WERI-Rb-1 (cell line): Measurements from ENCODE around the gene NCOR1.
"Not testable (repeated sequence)": the region's sequence is repeated elsewhere in the genome, so short reads cannot be mapped to it uniquely, and the experiment has no call there.

Experiments
- DNase-seq: peaks from one replicate; pipeline ENCODE4 v3.0.0-alpha.2; 2020
- H3K27ac ChIP-seq: fragments of 250-450 bp; sonication (Bioruptor Pico); 2 replicates; pipeline ENCODE4 v1.5.1; 2020; ENCODE audit warnings: mild to moderate bottlenecking, moderate library complexity
- H3K27me3 ChIP-seq: fragments of 250-450 bp; sonication (Bioruptor Pico); 2 replicates; pipeline ENCODE4 v1.5.1; 2021; ENCODE audit warnings: mild to moderate bottlenecking, low read depth, moderate library complexity; ENCODE audit not compliant: insufficient read depth, severe bottlenecking
- H3K36me3 ChIP-seq: fragments of 250-450 bp; sonication (Bioruptor Pico); 2 replicates; pipeline ENCODE4 v1.5.1; 2020; ENCODE audit warnings: mild to moderate bottlenecking, moderate library complexity
- H3K4me3 ChIP-seq: 2 replicates; pipeline ENCODE4 v1.5.1; 2011; ENCODE audit warnings: low read depth, mild to moderate bottlenecking, control low read depth, low read length
- H3K9me3 ChIP-seq: fragments of 250-450 bp; sonication (Bioruptor Pico); 2 replicates; pipeline ENCODE4 v1.5.1; 2021; ENCODE audit warnings: mild to moderate bottlenecking, moderate library complexity; ENCODE audit not compliant: severe bottlenecking
- CTCF ChIP-seq: IDR thresholded peaks from 2 replicates; pipeline ENCODE4 v1.5.1; 2011; ENCODE audit warnings: low read depth, mild to moderate bottlenecking, control low read depth, inconsistent platforms, low read length

NCOR1 gene

GRCh38 chr17:16148596-16148995, 66.7 kb downstream of the NCOR1 start:
- Histone ChIP-seq H3K9me3 (peaks cover 2% of the 10 kb centered on the region), H3K36me3 (peaks cover 47% of the 10 kb centered on the region), H3K27me3 (no peaks in the 10 kb centered on the region), H3K27ac (no peak overlapping the region), H3K4me3 (no peak overlapping the region)
- DNase-seq: no peak
- no peak for TF ChIP-seq CTCF

GRCh38 chr17:16145319-16145890, 69.9 kb downstream of the NCOR1 start:
- H3K36me3 ChIP-seq: peaks cover 50% of the 10 kb centered on the region
- H3K4me3 ChIP-seq, DNase-seq, H3K9me3 ChIP-seq, H3K27me3 ChIP-seq, H3K27ac ChIP-seq: not testable (repeated sequence)

- no peaks in the 10 kb centered on the region for H3K27me3 ChIP-seq
- peaks cover 36% of the 10 kb centered on the region for H3K36me3 ChIP-seq
Observed at GRCh38 chr17:16141685-16142084, 73.6 kb downstream of the NCOR1 start.

GRCh38 chr17:16140854-16141253, 74.5 kb downstream of the NCOR1 start:
- Histone ChIP-seq H3K27ac (no peak overlapping the region), H3K4me3 (no peak overlapping the region), H3K36me3 (peaks cover 35% of the 10 kb centered on the region), H3K27me3 (no peaks in the 10 kb centered on the region), H3K9me3 (no peaks in the 10 kb centered on the region)
- no peak for DNase-seq
- TF ChIP-seq CTCF: no peak

More at GRCh38 chr17:16141685-16142084, 73.6 kb downstream of the NCOR1 start:
- no peak for DNase-seq
- TF ChIP-seq CTCF: no peak
- Histone ChIP-seq H3K4me3 (no peak overlapping the region), H3K27ac (no peak overlapping the region), H3K9me3 (no peaks in the 10 kb centered on the region)

GRCh38 chr17:16135461-16135860, 79.9 kb downstream of the NCOR1 start:
- Histone ChIP-seq H3K9me3 (no peaks in the 10 kb centered on the region), H3K27me3 (no peaks in the 10 kb centered on the region), H3K36me3 (peaks cover 22% of the 10 kb centered on the region), H3K27ac (no peak overlapping the region), H3K4me3 (no peak overlapping the region)
- no peak for DNase-seq
- no peak for TF ChIP-seq CTCF

- no peak for DNase-seq
- Histone ChIP-seq H3K27me3 (no peaks in the 10 kb centered on the region), H3K4me3 (no peak overlapping the region), H3K9me3 (no peaks in the 10 kb centered on the region), H3K27ac (no peak overlapping the region), H3K36me3 (peaks cover 23% of the 10 kb centered on the region)
- TF ChIP-seq CTCF: no peak
Observed at GRCh38 chr17:16131593-16131992, 83.7 kb downstream of the NCOR1 start.
